ENCODE measurements around the gene BCAS1. TPM values are rescaled to one million over a fixed set of nuclear protein-coding genes. Genes with fewer than 3 reads are reported as not detected.

BCAS1 gene
- total RNA-seq, 1 donor from 2014 or later, result 0.81 TPM

DNA sequence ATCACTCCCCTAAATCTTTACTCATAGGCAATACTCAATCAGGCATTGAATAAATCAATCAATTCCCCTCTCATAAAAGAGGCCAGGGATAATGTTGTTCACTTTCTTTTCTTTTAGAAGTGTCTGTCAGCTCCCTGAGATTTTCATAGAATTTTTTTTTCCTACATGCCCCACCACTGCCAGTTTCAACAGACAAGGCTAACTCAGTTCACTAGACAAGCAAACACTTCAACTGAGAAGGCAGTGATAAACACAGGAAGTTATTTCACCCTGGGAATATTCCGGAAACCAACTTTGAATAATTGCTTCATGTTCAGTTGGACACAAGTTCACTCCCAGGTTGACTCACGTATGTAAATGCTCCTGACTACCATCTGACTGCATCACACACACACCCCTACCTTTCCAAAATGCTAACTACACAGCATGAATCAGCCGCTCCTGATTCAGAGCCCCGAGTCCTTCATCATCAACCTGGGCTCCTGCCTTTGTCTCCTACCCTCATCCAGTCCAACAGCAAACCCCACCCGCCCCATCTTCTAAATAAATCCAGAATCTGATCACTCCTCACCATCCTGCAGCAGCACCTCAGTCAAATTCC lies 143.9 kb downstream of the BCAS1 start:
- no peaks in the 10 kb centered on the region for H3K36me3 Mint-ChIP-seq (ENCODE audit: insufficient read depth)
- peaks cover 11% of the 10 kb centered on the region for H3K4me1 Mint-ChIP-seq (ENCODE audit: low read depth)
- peaks cover 5% of the 10 kb centered on the region for H3K9me3 Mint-ChIP-seq (ENCODE audit: low read depth)
- TF ChIP-seq, protein P1, sequence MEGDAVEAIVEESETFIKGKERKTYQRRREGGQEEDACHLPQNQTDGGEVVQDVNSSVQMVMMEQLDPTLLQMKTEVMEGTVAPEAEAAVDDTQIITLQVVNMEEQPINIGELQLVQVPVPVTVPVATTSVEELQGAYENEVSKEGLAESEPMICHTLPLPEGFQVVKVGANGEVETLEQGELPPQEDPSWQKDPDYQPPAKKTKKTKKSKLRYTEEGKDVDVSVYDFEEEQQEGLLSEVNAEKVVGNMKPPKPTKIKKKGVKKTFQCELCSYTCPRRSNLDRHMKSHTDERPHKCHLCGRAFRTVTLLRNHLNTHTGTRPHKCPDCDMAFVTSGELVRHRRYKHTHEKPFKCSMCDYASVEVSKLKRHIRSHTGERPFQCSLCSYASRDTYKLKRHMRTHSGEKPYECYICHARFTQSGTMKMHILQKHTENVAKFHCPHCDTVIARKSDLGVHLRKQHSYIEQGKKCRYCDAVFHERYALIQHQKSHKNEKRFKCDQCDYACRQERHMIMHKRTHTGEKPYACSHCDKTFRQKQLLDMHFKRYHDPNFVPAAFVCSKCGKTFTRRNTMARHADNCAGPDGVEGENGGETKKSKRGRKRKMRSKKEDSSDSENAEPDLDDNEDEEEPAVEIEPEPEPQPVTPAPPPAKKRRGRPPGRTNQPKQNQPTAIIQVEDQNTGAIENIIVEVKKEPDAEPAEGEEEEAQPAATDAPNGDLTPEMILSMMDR (IDR thresholded peaks at IDR 0.05; ENCODE audit: unreplicated experiment), result no peak
- peaks cover 7% of the 10 kb centered on the region for H3K27me3 Mint-ChIP-seq
- H3K4me3 Mint-ChIP-seq (ENCODE audit: low read depth), result no peak overlapping the region
- DNase-seq (ENCODE audit: low spot score, unreplicated experiment), result no peak
- H3K27ac Mint-ChIP-seq, result no peak overlapping the region

DNA sequence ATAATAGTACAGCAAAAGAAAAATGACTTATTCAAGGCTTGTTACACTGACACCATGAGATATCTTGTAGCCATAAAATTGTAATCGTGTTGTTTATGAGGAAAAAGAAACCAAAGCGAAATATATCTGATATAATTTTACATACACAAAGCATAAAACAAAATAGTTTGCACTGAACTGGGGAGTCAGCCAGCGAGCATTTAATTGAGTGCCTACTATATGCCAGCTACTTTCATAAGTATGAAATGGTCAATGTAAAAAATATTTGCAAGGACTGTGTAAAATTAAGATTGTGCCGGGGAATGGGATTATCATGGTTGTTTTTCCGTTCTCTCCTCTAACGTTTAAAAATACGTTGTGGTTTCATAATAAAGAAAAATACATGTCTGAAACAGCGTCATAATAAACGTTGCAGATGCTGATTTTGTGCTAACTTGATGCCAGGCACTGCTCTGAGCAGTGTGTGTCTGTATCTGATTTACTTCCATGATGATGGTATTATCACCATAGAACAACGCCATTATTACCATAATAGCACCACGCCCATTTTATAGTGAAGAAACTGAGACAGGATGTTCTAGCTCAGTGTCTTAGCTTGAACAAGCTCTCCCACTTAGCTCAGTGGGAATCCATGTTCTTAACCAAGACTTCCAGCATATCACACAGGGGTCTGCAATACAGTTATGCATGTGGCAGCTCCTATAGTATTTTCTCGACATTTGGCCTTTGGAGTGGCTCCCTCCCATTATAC lies 144.6 kb downstream of the BCAS1 start:
- TF ChIP-seq, protein P1 (IDR thresholded peaks at IDR 0.05; ENCODE audit: unreplicated experiment), result no peak
- Mint-ChIP-seq H3K27me3 (peaks cover 5% of the 10 kb centered on the region), H3K4me1 (ENCODE audit: low read depth) (peaks cover 14% of the 10 kb centered on the region), H3K9me3 (ENCODE audit: low read depth) (peaks cover 3% of the 10 kb centered on the region), H3K36me3 (ENCODE audit: insufficient read depth) (no peaks in the 10 kb centered on the region), H3K27ac (no peak overlapping the region), H3K4me3 (ENCODE audit: low read depth) (no peak overlapping the region)
- no peak for DNase-seq (ENCODE audit: low spot score, unreplicated experiment)

DNA sequence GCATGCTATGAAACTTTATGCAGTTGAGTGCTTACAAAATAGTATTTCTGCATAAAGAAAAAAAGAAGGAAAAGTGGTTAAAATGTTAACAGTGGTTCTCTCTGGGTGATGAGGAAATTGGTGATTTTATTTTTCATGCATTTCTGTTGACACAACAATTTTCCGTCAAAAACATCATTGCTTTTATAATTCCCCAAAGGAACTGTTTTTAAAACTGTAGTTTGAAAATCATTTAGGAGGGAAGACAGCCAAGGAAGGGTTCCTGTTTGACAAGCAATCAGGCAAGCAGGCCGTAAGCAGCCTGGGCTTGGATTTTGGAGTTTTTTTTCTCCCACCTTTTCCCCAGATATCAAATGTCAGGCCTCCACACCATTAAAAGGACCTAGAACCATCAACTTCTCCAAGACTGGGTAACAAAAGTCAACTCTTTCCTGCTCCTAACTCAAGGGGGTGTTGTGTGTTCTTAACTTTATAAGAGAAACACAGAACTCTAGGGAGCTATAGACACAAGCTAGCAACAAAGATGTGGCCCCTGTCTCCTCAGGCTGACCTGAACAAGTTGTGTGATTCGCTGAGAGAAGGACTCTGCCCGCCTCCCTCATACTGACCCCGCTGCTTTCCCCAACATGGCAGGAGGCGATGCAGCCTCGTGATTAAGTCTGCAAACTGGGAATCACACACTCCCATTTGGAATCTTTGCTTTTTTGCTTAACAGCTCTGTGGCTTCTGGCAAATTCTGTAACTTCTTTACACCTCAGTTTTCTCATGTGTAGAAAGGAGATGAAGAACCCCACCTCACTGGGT lies 146.6 kb downstream of the BCAS1 start:
- Mint-ChIP-seq H3K4me3 (ENCODE audit: low read depth) (no peak overlapping the region), H3K4me1 (ENCODE audit: low read depth) (peaks cover 17% of the 10 kb centered on the region), H3K36me3 (ENCODE audit: insufficient read depth) (no peaks in the 10 kb centered on the region), H3K27ac (no peak overlapping the region), H3K27me3 (no peaks in the 10 kb centered on the region), H3K9me3 (ENCODE audit: low read depth) (peaks cover 3% of the 10 kb centered on the region)
- TF ChIP-seq, protein P1 (IDR thresholded peaks at IDR 0.05; ENCODE audit: unreplicated experiment), result no peak
- no peak for DNase-seq (ENCODE audit: low spot score, unreplicated experiment)

DNA sequence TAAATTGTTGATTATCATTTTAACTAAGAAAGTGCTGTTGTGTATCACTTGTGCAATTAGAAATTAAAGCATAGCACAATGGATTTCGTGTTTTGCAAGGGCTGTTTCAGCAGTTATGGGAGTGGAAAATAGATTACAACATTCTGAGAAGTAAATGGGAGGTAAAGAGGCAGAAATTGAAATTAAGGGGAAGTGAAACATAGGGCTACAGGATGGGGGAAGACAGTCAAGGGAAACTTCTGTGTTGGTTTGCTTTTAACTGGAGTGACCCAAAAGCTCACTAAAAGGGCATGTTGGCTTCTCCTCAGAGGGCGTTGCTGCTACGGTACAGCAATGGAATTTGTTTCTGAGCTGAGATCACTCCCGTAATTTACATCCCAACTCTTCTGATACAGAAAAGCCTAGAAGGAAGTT lies 147.5 kb downstream of the BCAS1 start:
- Mint-ChIP-seq H3K27me3 (no peaks in the 10 kb centered on the region), H3K27ac (no peak overlapping the region), H3K4me3 (ENCODE audit: low read depth) (no peak overlapping the region), H3K4me1 (ENCODE audit: low read depth) (peaks cover 17% of the 10 kb centered on the region), H3K36me3 (ENCODE audit: insufficient read depth) (no peaks in the 10 kb centered on the region), H3K9me3 (ENCODE audit: low read depth) (peaks cover 3% of the 10 kb centered on the region)
- no peak for DNase-seq (ENCODE audit: low spot score, unreplicated experiment)
- TF ChIP-seq, protein P1 (IDR thresholded peaks at IDR 0.05; ENCODE audit: unreplicated experiment), result no peak

DNA sequence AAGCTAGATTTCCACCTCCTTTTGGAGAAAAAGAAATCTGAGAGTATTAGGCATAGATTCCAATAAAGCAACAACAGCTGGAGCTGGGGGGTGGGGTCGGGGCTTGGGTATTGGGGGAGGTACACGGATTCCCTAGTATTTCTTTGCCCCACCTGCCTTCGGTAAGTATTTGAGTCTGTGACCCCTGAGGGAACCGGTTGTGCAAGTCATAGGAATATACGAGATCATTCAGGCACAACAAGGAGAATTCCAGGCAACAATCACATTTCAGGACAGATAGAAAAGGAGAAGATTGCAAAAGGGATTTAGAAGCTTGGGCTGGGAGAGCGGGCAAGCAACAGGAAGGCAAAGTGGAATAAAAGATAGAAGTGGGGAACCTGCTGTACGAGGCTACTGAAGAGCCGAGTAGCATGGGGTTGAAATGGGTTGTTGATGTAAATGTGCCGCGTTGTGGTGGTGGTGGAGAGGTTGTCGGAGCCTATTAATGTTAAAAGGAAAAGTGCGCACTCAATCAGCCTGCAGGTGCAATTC lies 148.9 kb downstream of the BCAS1 start:
- H3K27me3 Mint-ChIP-seq, result no peaks in the 10 kb centered on the region
- TF ChIP-seq, protein P1 (IDR thresholded peaks at IDR 0.05; ENCODE audit: unreplicated experiment), result no peak
- peak overlapping the region; percentile 31 for H3K27ac Mint-ChIP-seq
- peaks cover 19% of the 10 kb centered on the region for H3K4me1 Mint-ChIP-seq (ENCODE audit: low read depth)
- DNase-seq (ENCODE audit: low spot score, unreplicated experiment), result no peak
- peaks cover 3% of the 10 kb centered on the region for H3K9me3 Mint-ChIP-seq (ENCODE audit: low read depth)
- H3K36me3 Mint-ChIP-seq (ENCODE audit: insufficient read depth), result no peaks in the 10 kb centered on the region
- H3K4me3 Mint-ChIP-seq (ENCODE audit: low read depth), result no peak overlapping the region
